HG03280 (cell line): ENCODE measurements around the gene ZFP30.

Experiments used
- ATAC-seq: cut with Tn5 transposase; IDR thresholded peaks from one replicate; pipeline ENCODE4 v1.9.1; 2021; ENCODE audit warnings: mild to moderate bottlenecking, moderate library complexity; ENCODE audit not compliant: unreplicated experiment

Gene ZFP30

GRCh38 chr19:37564624-37565369 is 90.5 kb downstream of the ZFP30 start:
- ATAC-seq = no peak
